ENCODE results near the gene CDC14B. TPM values are rescaled to one million over a fixed set of nuclear protein-coding genes. Genes with fewer than 3 reads are reported as not detected.

The CDC14B gene
- total and polyA plus RNA-seq, 7 donors, result 0.87 to 10.7 (median 2.6) TPM

DNA sequence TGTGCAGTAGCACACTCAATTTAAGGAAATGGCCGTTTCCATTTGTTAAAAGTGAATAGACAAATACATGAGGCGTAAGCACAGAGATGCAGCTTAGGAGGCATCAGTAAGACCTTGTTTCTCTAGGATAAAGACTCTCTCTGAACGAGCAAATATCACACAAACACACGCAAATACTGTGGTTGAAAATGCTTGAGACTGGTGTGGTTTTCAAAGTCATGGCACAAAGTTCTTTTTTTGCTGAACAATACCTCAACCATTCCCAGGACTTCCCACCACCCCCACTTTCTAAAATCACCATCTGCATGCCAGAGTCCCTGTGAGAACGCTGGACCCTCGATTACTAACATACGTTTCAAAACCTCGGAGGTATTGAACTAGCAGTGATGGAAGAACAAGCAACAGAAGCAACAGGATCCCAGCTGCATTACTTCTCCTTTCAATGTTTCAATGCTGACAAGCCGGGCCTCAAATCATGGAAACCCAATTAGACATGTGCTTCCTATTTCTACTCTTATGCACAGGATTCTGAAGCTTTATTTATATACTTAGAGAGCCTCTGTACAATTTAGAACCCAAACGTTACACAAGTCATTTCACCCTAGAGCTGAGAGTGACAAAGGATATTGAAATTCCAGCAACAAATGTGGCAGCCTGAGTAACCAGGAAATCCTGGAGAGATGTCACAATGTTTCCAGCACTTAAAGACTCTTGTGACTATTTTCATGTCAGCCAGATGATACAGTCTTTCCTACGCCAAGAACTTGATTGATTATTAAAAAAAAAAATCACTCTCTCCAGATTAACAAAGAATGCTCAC is 63.9 kb downstream of the CDC14B start:
- 71 to 78% (median 74%) methylated on average over 11 of the region's 11 CpGs for WGBS, 3 donors
- ATAC-seq, result peak in 1 of 4 donors; percentile 44
- DNase-seq, result no peak
- H3K4me1 ChIP-seq, result no peaks in the 10 kb centered on the region
- no peaks in the 10 kb centered on the region for H3K9me3 ChIP-seq
- no peaks in the 10 kb centered on the region for H3K27me3 ChIP-seq (ENCODE audit: insufficient read depth in 3 of 3, low read length in 2 of 3)
- TF ChIP-seq, protein P1, sequence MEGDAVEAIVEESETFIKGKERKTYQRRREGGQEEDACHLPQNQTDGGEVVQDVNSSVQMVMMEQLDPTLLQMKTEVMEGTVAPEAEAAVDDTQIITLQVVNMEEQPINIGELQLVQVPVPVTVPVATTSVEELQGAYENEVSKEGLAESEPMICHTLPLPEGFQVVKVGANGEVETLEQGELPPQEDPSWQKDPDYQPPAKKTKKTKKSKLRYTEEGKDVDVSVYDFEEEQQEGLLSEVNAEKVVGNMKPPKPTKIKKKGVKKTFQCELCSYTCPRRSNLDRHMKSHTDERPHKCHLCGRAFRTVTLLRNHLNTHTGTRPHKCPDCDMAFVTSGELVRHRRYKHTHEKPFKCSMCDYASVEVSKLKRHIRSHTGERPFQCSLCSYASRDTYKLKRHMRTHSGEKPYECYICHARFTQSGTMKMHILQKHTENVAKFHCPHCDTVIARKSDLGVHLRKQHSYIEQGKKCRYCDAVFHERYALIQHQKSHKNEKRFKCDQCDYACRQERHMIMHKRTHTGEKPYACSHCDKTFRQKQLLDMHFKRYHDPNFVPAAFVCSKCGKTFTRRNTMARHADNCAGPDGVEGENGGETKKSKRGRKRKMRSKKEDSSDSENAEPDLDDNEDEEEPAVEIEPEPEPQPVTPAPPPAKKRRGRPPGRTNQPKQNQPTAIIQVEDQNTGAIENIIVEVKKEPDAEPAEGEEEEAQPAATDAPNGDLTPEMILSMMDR (IDR thresholded peaks at IDR 0.05), result no peak
- H3K36me3 ChIP-seq (ENCODE audit: insufficient read depth in 1 of 2, low read depth in 1 of 2), result peaks cover 0 to 10% of the 10 kb centered on the region in 2 donors
- intact Hi-C loops (cut with DNase I), result no loop called here
- no peak overlapping the region for H3K4me3 ChIP-seq
- H3K27ac ChIP-seq, result peak overlapping the region; percentile 48

DNA sequence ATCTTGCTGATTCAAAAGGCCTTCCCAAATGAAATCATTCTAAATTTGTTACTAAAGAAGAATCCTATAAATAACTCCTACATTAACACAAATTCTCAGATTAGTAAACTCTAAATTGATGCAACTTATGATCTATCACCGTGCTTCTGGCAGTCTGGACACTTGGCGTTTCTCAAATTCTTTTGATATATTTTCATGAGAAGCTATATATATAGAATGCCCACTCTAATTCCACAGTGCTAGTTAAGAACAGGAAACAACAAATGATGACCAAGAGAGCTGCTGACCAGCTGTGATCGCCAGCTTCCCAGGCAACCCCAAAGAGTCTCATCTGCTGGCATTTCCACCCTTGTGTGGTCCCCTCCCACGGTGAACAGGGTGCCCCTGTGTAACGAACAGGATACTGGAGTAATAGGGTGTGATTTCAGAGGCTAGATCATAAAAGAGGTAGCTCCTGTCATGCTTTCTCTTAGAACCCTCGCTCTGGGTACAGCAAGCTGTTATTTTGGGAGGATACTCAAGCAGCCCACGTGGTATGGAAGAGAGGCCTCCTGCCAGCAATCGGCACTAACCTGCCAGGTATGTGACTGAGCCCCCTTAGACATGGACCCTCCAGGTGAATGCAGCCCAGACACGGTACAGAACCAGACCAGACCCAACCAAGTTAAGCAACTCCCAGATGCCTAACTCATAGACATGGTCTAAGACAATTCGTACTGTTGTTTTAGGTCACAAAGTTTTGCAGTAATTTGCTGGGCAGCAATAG is 64.7 kb downstream of the CDC14B start:
- Histone ChIP-seq H3K4me1 (no peaks in the 10 kb centered on the region), H3K27ac (no peak overlapping the region), H3K4me3 (no peak overlapping the region), H3K9me3 (no peaks in the 10 kb centered on the region), H3K36me3 (ENCODE audit: insufficient read depth in 1 of 2, low read depth in 1 of 2) (peaks cover 0 to 10% of the 10 kb centered on the region in 2 donors), H3K27me3 (ENCODE audit: insufficient read depth in 3 of 3, low read length in 2 of 3) (no peaks in the 10 kb centered on the region)
- TF ChIP-seq, protein P1 (IDR thresholded peaks at IDR 0.05), result no peak
- ATAC-seq, result no peak
- 90 to 94% (median 90%) methylated on average over 10 of the region's 10 CpGs for WGBS, 3 donors
- no peak for DNase-seq
- intact Hi-C loops (cut with DNase I), result no loop called here

DNA sequence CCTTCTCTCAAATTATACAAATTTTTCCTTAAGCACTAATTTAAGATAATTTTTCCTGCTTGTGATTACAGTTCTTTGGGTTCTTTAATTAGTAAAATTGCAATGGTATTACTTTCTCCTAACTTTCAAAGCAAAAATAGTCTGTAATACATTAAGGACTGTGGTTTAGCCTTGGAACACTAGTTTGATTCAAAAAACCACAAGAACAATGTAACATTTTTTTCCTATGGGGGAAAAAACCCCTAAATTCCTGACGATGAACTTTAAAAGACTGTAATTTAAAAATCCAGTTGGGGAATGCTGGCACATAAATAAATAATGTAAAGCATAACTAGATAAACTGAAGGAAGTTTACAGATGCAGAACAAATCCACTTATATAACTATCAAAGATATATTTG is 65.3 kb downstream of the CDC14B start:
- TF ChIP-seq, protein P1 (IDR thresholded peaks at IDR 0.05), result no peak
- Histone ChIP-seq H3K9me3 (no peaks in the 10 kb centered on the region), H3K27ac (no peak overlapping the region), H3K4me3 (no peak overlapping the region), H3K27me3 (ENCODE audit: insufficient read depth in 3 of 3, low read length in 2 of 3) (no peaks in the 10 kb centered on the region), H3K36me3 (ENCODE audit: insufficient read depth in 1 of 2, low read depth in 1 of 2) (peaks cover 0 to 10% of the 10 kb centered on the region in 2 donors), H3K4me1 (no peaks in the 10 kb centered on the region)
- 74 to 90% (median 83%) methylated on average over 1 of the region's 1 CpG for WGBS, 3 donors
- ATAC-seq, result no peak
- intact Hi-C loops (cut with DNase I), result no loop called here
- DNase-seq, result no peak

DNA sequence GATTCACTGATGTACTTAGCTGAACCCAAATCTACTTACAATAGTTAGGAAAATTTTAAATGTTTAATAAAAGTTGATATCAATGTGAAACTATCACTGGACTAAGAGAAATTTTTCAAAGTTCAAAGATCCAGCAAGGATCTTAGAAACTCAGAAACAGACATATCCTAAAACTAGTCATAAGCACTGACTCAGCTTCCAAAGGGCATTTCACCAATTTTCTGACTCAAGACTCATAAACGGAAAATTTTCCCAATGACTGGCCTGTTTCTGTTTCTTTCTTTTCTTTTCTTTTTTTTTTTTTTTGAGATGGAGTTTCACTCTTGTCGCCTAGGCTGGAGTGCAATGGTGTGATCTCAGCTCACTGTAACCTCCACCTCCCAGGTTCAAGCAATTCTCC is 66.6 kb downstream of the CDC14B start:
- Histone ChIP-seq H3K4me1 (no peaks in the 10 kb centered on the region), H3K4me3 (no peak overlapping the region), H3K9me3 (no peaks in the 10 kb centered on the region), H3K27me3 (ENCODE audit: insufficient read depth in 3 of 3, low read length in 2 of 3) (no peaks in the 10 kb centered on the region), H3K27ac (no peak overlapping the region), H3K36me3 (ENCODE audit: insufficient read depth in 1 of 2, low read depth in 1 of 2) (peaks cover 0 to 10% of the 10 kb centered on the region in 2 donors)
- intact Hi-C loops (cut with DNase I), result no loop called here
- TF ChIP-seq, protein P1 (IDR thresholded peaks at IDR 0.05), result no peak
- DNase-seq, result no peak
- WGBS, 3 donors, result 75 to 92% (median 81%) methylated on average over 2 of the region's 2 CpGs
- no peak for ATAC-seq
